Measurements from ENCODE around the gene NEDD4L.

Gene NEDD4L

DNA sequence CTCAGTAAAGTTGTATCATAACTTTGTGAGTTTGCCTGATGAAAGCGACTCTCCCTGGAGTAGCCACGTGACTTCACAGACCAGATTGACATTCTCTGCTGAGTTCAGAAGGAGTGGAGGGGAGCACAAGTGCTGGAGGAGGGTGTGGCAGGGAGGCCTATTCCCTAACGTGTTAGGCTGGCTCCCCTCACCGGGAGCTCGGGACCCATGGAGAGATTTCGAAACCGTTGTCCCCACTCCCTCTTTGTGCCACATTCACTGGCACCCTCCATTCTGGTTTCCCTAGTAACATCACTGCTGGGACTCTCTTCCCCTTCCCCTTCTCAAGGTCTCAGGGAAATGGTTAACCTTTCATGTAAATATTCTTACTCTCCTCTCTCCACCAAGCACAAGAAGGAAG lies 304.9 kb downstream of the NEDD4L start:
- POLR2A ChIA-PET = no interaction called here
- H3K4me3 ChIP-seq (ENCODE audit: low read depth, low read length) = no peak overlapping the region
- no peak for DNase-seq (ENCODE audit: low read depth, low spot score)
- TF ChIP-seq CTCF (IDR thresholded peaks at IDR 0.05; ENCODE audit: insufficient read depth, low read length, missing control alignments) = no peak
- CTCF ChIA-PET = no interaction called here

DNA sequence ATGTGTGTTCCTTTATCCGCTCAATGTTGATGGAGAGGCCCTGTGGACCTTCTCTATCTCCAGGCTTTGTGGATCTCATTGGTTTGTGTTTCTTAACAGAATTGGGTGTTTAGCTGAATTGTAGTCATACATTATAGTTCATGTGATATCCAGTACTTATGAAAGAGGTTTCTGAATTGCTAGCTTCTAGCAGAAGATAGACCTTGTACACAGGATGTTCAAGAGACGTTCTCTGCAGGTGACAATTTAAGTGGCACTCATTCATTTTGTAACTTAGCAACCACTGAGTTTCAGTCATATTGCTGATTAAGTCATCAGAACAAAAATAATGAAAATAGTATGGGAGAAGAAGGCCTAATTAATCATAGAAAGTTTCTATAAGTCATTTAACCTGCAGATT lies 305.6 kb downstream of the NEDD4L start:
- POLR2A ChIA-PET = no interaction called here
- H3K4me3 ChIP-seq (ENCODE audit: low read depth, low read length) = no peak overlapping the region
- TF ChIP-seq CTCF (IDR thresholded peaks at IDR 0.05; ENCODE audit: insufficient read depth, low read length, missing control alignments) = no peak
- DNase-seq (ENCODE audit: low read depth, low spot score) = no peak
- CTCF ChIA-PET = no interaction called here

DNA sequence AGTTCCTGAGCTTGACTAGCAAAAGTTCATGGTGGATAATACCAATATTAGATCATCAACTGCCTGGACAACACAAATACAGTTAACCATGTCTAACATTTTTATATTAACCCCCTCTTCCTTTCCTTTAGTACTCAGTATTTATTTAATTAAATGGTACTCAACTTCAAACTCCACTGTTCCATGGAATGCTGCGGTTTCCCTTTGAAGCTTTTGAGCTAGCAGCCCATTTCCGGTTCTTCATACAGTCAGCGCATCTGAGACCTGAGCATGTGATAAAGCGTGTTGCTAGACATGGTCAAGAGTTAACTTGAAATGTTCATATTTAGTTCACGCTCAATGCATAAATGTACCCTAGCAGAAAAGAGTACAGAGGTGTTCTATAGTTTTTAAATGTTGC lies 306.5 kb downstream of the NEDD4L start:
- H3K4me3 ChIP-seq (ENCODE audit: low read depth, low read length) = no peak overlapping the region
- no peak for DNase-seq (ENCODE audit: low read depth, low spot score)
- TF ChIP-seq CTCF (IDR thresholded peaks at IDR 0.05; ENCODE audit: insufficient read depth, low read length, missing control alignments) = no peak
- ChIA-PET CTCF (no interaction called here), POLR2A (no interaction called here)

GRCh38 chr18:58351776-58352175 lies 307.8 kb downstream of the NEDD4L start:
- H3K4me3 ChIP-seq (ENCODE audit: low read depth, low read length) = no peak overlapping the region
- DNase-seq (ENCODE audit: low read depth, low spot score) = no peak
- CTCF ChIA-PET = no interaction called here
- no peak for TF ChIP-seq CTCF (IDR thresholded peaks at IDR 0.05; ENCODE audit: insufficient read depth, low read length, missing control alignments)
- POLR2A ChIA-PET = no interaction called here

DNA sequence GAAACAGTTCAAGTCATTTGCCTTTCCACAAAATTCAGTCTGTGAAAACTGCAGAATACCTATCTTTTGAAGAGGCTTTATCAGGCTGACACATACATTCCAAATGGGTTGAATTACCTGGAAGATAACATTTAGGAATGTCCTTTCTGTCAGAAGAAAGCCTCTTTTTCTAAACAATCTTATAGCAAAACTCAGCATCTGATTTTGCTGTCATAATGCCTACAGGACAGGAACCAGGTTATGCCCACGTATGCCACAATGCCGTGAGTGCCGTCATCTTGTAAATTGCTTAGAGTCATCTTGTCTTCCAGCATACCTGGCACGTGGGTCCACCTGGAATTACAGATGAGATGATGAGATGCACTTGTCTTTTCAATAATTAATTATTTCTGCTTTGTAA lies 309.6 kb downstream of the NEDD4L start:
- POLR2A ChIA-PET = no interaction called here
- TF ChIP-seq CTCF (IDR thresholded peaks at IDR 0.05; ENCODE audit: insufficient read depth, low read length, missing control alignments) = no peak
- H3K4me3 ChIP-seq (ENCODE audit: low read depth, low read length) = no peak overlapping the region
- no peak for DNase-seq (ENCODE audit: low read depth, low spot score)
- CTCF ChIA-PET = interaction anchor here (0.9 kb wide), 1 partner anchor 411 kb away, joined by 3 read pairs; no protein-coding TSS in a partner anchor

DNA sequence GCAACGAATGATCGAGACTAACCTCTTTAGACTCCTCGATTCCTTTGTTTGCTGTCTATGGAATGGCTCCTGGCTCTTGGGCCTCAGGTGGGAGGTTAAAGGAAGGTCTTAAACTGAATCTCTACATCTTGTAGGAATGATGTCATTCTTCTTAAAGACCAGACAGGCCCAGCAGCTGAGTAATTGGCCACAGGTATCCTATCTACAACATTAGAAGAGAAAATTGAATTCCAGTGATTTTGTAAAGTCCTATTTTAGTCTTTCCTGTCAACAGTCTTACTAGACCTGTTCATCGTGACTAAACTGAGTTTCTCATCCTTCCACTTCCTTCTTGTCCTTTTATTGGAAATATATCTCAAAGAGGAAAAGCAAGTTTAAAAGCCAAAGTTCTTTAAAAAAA lies 310.0 kb downstream of the NEDD4L start:
- DNase-seq (ENCODE audit: low read depth, low spot score) = no peak
- H3K4me3 ChIP-seq (ENCODE audit: low read depth, low read length) = no peak overlapping the region
- TF ChIP-seq CTCF (IDR thresholded peaks at IDR 0.05; ENCODE audit: insufficient read depth, low read length, missing control alignments) = no peak
- ChIA-PET POLR2A (no interaction called here), CTCF (interaction anchor here (0.9 kb wide), 1 partner anchor 410 kb away, joined by 3 read pairs; no protein-coding TSS in a partner anchor)

Measured in AG04449 (cell line).